Colonic mucosa (tissue), 4 donors: ENCODE data around the gene DPH7. TPM values are rescaled to one million over a fixed set of nuclear protein-coding genes. Genes with fewer than 3 reads are reported as not detected.
"Not testable (repeated sequence)": the region's sequence is repeated elsewhere in the genome, so short reads cannot be mapped to it uniquely, and the experiment has no call there.

Experiments
- DNase-seq: peaks from one replicate; pipeline ENCODE4 v3.0.0-alpha.2; 2020
- H3K27ac ChIP-seq: fragments of 200-600 bp; one replicate; pipeline ENCODE4 v1.8.0; 2021
- H3K27me3 ChIP-seq: fragments of 200-600 bp; one replicate; pipeline ENCODE4 v1.8.0; 2021
- H3K36me3 ChIP-seq: fragments of 200-600 bp; one replicate; pipeline ENCODE4 v1.8.0; 2021
- H3K4me1 ChIP-seq: fragments of 200-600 bp; one replicate; pipeline ENCODE4 v1.8.0; 2021; ENCODE audit warnings: mild to moderate bottlenecking
- H3K4me3 ChIP-seq: fragments of 200-600 bp; one replicate; pipeline ENCODE4 v1.8.0; 2021
- H3K9ac ChIP-seq, 2 donors: one replicate each; pipeline ENCODE4 v1.7.0; 2013; ENCODE audit warnings: control low read depth in 2 of 2, low read depth in 2 of 2, low read length in 2 of 2
- H3K9me3 ChIP-seq: fragments of 200-600 bp; one replicate; pipeline ENCODE4 v1.8.0; 2021
- intact Hi-C: fragments of 100-400 bp; cut with DNase I; formaldehyde crosslinking; loops from one replicate; pipeline ENCODE4 v1.14.1; 2022
- total RNA-seq, 2 donors: library from RNA; stranded (reverse); fragmentation: NEBNext Ultra II Directional in 1 of 2; extraction: Animal tissue kit (Norgen Biotek cat#: 25700) in 1 of 2; gene quantifications; one replicate each; pipeline ENCODE4 v1.2.1, GENCODE V29; 2021
- TF ChIP-seq, protein P1 (sequence below): fragments of 200-600 bp; IDR thresholded peaks from one replicate; pipeline ENCODE4 v1.8.0; 2022; ENCODE audit warnings: antibody characterized with exemption, mild to moderate bottlenecking
- donor health status: healthy.
- donor health status: DM: no; HTN: no; CAD: no.
- donor health status: DM: no; HTN: no; CAD: no.

The DPH7 gene
- total RNA-seq, 2 donors from 2014 or later, result 15.6 to 30.6 TPM

DNA sequence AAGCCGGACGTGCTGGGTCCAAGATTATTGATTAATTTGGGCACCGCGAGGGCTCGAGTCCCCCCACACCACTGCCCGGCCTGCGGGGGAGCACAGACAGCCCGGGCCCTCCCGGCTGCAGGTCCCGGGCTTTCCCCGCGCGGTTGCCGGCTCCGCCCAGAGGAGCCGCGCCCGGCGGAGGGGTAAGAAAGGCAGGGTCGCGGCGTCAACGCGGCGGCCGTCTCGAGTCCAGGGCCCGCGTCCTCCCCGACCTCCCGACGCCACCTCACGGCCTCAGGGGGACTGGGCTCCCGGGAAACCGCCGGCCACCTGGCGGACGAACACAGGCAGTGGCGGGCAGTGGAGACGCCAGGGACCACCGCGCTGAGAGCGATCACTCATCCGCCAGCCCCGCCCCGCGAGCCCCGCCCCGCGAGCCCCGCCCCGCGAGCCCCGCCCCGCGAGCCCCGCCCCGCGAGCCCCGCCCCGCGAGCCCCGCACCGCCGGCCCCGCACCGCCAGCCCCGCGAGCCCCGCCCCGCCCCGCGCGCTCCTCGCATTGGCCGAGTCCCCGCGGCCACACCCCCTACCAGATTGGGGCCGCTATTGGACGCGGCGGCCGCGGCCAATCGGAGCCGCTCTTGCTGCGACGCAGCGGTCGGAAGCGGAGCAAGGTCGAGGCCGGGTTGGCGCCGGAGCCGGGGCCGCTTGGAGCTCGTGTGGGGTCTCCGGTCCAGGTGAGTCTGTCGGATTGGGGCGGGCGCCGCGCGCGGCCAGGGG lies 27.3 kb downstream of the DPH7 start, which contains the start of gene MRPL41:
TSS of gene MRPL41 (plus strand) at position 616 of the 758 bp plus-strand sequence. CDS start 203 bp downstream, outside the sequence.
- no peaks in the 10 kb centered on the region for H3K36me3 ChIP-seq
- H3K4me3 ChIP-seq, result peak within 1 kb of the TSS; percentile 90
- TF ChIP-seq, protein P1, sequence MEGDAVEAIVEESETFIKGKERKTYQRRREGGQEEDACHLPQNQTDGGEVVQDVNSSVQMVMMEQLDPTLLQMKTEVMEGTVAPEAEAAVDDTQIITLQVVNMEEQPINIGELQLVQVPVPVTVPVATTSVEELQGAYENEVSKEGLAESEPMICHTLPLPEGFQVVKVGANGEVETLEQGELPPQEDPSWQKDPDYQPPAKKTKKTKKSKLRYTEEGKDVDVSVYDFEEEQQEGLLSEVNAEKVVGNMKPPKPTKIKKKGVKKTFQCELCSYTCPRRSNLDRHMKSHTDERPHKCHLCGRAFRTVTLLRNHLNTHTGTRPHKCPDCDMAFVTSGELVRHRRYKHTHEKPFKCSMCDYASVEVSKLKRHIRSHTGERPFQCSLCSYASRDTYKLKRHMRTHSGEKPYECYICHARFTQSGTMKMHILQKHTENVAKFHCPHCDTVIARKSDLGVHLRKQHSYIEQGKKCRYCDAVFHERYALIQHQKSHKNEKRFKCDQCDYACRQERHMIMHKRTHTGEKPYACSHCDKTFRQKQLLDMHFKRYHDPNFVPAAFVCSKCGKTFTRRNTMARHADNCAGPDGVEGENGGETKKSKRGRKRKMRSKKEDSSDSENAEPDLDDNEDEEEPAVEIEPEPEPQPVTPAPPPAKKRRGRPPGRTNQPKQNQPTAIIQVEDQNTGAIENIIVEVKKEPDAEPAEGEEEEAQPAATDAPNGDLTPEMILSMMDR, result no peak
- H3K27me3 ChIP-seq, result no peaks in the 10 kb centered on the region
- peak; percentile 92 for DNase-seq
- H3K27ac ChIP-seq, result peak within 1 kb of the TSS; percentile 89
- H3K4me1 ChIP-seq, result peaks cover 6% of the 10 kb centered on the region
- H3K9ac ChIP-seq, result peak within 1 kb of the TSS; percentile 91 to 93
- intact Hi-C loops, result no loop called here
- H3K9me3 ChIP-seq, result no peaks in the 10 kb centered on the region

DNA sequence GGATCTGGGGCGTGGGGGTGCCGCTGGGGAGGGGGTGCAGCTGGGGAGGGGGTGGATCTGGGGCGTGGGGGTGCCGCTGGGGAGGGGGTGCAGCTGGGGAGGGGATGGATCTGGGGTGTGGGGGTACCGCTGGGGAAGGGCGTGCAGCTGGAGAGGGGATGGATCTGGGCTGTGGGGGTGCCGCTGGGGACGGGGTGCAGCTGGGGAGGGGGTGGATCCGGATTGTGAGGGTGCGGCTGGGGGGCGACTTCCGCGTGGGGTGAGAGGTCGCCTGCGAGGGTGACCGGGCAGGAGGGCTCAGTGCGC lies 27.8 kb downstream of the DPH7 start:
- H3K9ac ChIP-seq, result peak overlapping the region; percentile 77 to 81
- DNase-seq, H3K4me1 ChIP-seq, H3K27me3 ChIP-seq, H3K9me3 ChIP-seq, H3K36me3 ChIP-seq, intact Hi-C loops: not testable (repeated sequence)
- peak overlapping the region; percentile 59 for H3K4me3 ChIP-seq
- peak overlapping the region; percentile 81 for H3K27ac ChIP-seq

DNA sequence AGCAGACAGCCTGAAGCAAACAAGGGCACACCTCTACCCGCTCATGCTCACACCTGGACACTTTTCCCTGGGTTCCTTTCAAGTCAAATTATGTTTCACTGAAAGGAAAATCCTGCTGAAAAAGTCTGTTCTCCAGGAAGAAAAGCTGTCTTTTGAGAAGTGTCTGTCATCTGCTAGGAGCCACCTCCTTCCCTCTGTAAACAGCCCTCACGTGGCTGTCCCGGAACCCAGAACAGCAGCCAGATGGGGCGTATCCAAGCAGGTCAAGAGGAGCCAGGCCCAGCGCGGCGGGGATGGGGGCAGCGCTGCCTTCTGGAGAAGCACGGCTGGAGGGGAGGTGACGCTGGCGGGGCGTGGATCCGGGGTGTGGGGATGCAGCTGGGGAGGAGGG lies 28.5 kb downstream of the DPH7 start, which contains the start of gene PNPLA7:
TSS of gene PNPLA7 (minus strand) at position 172 of the 391 bp plus-strand sequence. CDS start 205 bp downstream, outside the sequence.
- Histone ChIP-seq H3K36me3 (no peaks in the 10 kb centered on the region), H3K4me1 (peaks cover 6% of the 10 kb centered on the region), H3K27ac (peak within 1 kb of the TSS; percentile 83), H3K27me3 (no peaks in the 10 kb centered on the region), H3K9me3 (no peaks in the 10 kb centered on the region), H3K9ac (peak within 1 kb of the TSS; percentile 81 to 89), H3K4me3 (peak within 1 kb of the TSS; percentile 59)
- TF ChIP-seq, protein P1, result no peak
- peak; percentile 95 for DNase-seq
- intact Hi-C loops, result no loop called here

DNA sequence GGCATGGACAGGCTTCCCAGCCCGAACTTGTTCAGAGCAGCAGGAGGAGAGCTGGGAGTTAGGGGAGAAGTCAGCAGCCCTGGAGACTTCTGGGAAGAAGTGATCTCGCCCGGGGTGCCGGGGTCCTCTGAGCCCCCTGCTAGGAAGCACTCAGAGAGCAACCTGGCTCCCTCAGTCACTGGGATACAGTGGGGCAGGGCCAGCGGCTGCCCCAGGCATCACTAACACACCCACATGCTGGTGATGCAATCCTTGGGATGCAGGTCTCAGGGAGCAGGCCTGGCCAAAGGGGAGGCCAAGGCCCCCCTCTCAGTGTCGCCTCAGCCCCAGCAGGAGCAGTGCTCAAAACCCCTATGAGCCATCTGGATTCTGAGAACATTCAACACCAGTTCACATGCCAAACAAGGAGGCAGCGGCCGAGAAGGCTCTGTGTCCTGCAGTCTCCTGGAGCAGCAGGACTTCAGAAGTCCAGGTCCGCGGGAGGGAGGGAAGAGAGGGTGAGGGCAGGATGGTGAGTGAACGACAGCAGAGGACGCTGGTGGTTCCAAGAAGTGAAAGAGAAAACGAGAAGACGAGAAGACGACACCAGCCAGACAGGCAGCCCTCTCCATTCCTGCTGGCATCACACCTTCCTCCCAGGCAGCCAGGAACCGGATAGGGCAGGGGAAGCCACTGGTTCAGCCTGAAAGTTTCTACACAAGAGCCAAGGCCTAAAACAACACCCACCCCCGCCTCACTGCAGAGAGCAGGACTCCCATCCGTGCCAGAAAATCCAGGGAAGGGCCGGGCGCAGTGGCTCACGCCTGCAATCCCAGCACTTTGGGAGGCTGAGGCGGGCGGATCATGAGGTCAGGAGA lies 30.8 kb downstream of the DPH7 start:
- Histone ChIP-seq H3K9ac (no peak overlapping the region), H3K27me3 (no peaks in the 10 kb centered on the region), H3K4me3 (no peak overlapping the region), H3K9me3 (no peaks in the 10 kb centered on the region), H3K27ac (no peak overlapping the region), H3K4me1 (peaks cover 6% of the 10 kb centered on the region), H3K36me3 (no peaks in the 10 kb centered on the region)
- DNase-seq, result no peak
- intact Hi-C loops, result no loop called here
- TF ChIP-seq, protein P1, result no peak

DNA sequence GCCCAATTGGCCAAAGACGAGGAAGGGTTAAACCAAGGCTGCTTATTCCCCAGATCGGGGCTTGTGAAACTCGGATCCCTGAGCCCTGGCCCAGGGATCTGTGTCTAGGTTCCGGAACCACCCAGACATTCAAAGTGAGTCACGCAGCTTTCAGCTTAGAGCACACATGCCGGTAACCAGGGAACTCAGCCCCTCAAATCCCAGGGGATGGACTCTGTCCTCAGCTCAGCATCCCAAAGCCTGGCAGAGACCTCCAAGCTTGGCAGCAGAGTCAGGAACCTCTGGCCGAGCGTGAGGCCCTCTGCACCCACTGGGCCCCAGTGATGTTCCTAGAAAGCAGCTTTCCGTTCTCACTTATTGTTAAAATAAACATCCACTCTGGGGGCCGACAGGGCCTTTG lies 33.6 kb downstream of the DPH7 start:
- Histone ChIP-seq H3K4me3 (no peak overlapping the region), H3K27ac (no peak overlapping the region), H3K9me3 (no peaks in the 10 kb centered on the region), H3K4me1 (peaks cover 6% of the 10 kb centered on the region), H3K27me3 (no peaks in the 10 kb centered on the region), H3K9ac (no peak overlapping the region), H3K36me3 (no peaks in the 10 kb centered on the region)
- no peak for DNase-seq
- intact Hi-C loops, result no loop called here
- TF ChIP-seq, protein P1, result no peak
